A549 (cell line): ENCODE measurements around the gene BBX. TPM values are rescaled to one million over a fixed set of nuclear protein-coding genes. Genes with fewer than 3 reads are reported as not detected.

Experiments used
- ATAC-seq, 2 experiments: fragments of 200-7000 bp in 1 of 2; fragments of >200 bp in 1 of 2; cut with Nextera tagmentation in 1 of 2; cut with Tn5 transposase in 1 of 2; 3 replicates each; pipeline versions ENCODE4 v1.8.0 to v1.9.1; 2018 to 2020; ENCODE audit warnings: mild to moderate bottlenecking in 1 of 2, moderate library complexity in 1 of 2
- CTCF ChIA-PET: fragments of 300-600 bp; sonication (Branson Sonifier 250); formaldehyde crosslinking; extraction: SDS; loops from one replicate; lab custom pipeline; 2021; ENCODE audit warnings: antibody characterized with exemption, inconsistent platforms; lab: Yijun Ruan, JAX
- POLR2A ChIA-PET: fragments of 350-600 bp; formaldehyde crosslinking; extraction: SDS; loops from one replicate; lab custom pipeline; 2021; ENCODE audit warnings: antibody characterized with exemption, inconsistent platforms; lab: Yijun Ruan, JAX
- DNase-seq, 2 experiments: peaks; one replicate each; pipeline versions ENCODE4 v3.0.0 to v3.0.0-alpha.2; 2011 to 2016; ENCODE audit warnings: low read depth in 1 of 2, low spot score in 1 of 2
- FAIRE-seq: peaks from 2 replicates; lab custom pipeline; 2011; peaks lifted over from hg19 to GRCh38; lab: Jason Lieb, UNC
- H3K27ac ChIP-seq, 2 experiments: fragments of >200 bp; sonication (Bioruptor Twin); formaldehyde crosslinking; 3 replicates each; pipeline ENCODE4 v1.5.1; 2016 to 2017
- H3K4me1 ChIP-seq: fragments of >200 bp; sonication (Bioruptor Twin); formaldehyde crosslinking; 3 replicates; pipeline ENCODE4 v1.6.1; 2016
- H3K4me2 ChIP-seq: fragments of >200 bp; sonication (Bioruptor Twin); formaldehyde crosslinking; 3 replicates; pipeline ENCODE4 v1.6.1; 2016
- H3K4me3 ChIP-seq: fragments of >200 bp; sonication (Bioruptor Twin); formaldehyde crosslinking; 3 replicates; pipeline ENCODE4 v1.5.1; 2016
- H3K9me3 ChIP-seq: fragments of >200 bp; sonication (Bioruptor Twin); formaldehyde crosslinking; 3 replicates; pipeline ENCODE4 v1.6.1; 2016
- CBX2 ChIP-seq: fragments of 200-600 bp; sonication (generic); IDR thresholded peaks from 2 replicates; pipeline ENCODE4 v1.6.1; 2016; ENCODE audit warnings: low read depth, mild to moderate bottlenecking, borderline replicate concordance
- CBX8 ChIP-seq: fragments of 200-600 bp; sonication (generic); IDR thresholded peaks from 2 replicates; pipeline ENCODE4 v1.6.1; 2016
- CEBPB ChIP-seq, 2 experiments: fragments of >200 bp in 1 of 2; sonication (Bioruptor Twin) in 1 of 2; formaldehyde crosslinking in 1 of 2; IDR thresholded peaks; 2 replicates each; pipeline ENCODE4 v1.6.1; 2012 to 2016
- EHF ChIP-seq: fragments of 250-450 bp; sonication (Bioruptor Pico); IDR thresholded peaks from 2 replicates; pipeline ENCODE4 v1.5.0; 2020; ENCODE audit warnings: mild to moderate bottlenecking
- EP300 ChIP-seq, 2 experiments: fragments of >200 bp; sonication (Bioruptor Twin); formaldehyde crosslinking; IDR thresholded peaks; 2 replicates in 1 of 2; 3 replicates in 1 of 2; pipeline ENCODE4 v1.6.1; 2016 to 2017
- FOSB ChIP-seq: fragments of 250-450 bp; sonication (Bioruptor Pico); IDR thresholded peaks from 2 replicates; pipeline ENCODE4 v1.5.0; 2020; ENCODE audit warnings: mild to moderate bottlenecking, moderate library complexity
- GATA3 ChIP-seq: IDR thresholded peaks from 2 replicates; pipeline ENCODE4 v1.6.1; 2012; ENCODE audit warnings: borderline replicate concordance
- HEYL ChIP-seq: fragments of 250-450 bp; sonication (Bioruptor Pico); IDR thresholded peaks from 2 replicates; pipeline ENCODE4 v1.8.0; 2021; ENCODE audit warnings: mild to moderate bottlenecking, moderate library complexity
- HOXB13 ChIP-seq: fragments of 250-450 bp; sonication (Bioruptor Pico); IDR thresholded peaks from 2 replicates; pipeline ENCODE4 v1.5.0; 2020; ENCODE audit warnings: low read depth, mild to moderate bottlenecking, moderate library complexity
- HOXB5 ChIP-seq: fragments of 250-450 bp; sonication (Bioruptor Pico); IDR thresholded peaks from 2 replicates; pipeline ENCODE4 v1.5.0; 2020; ENCODE audit warnings: mild to moderate bottlenecking, moderate library complexity
- JUNB ChIP-seq: fragments of >200 bp; sonication (Bioruptor Twin); formaldehyde crosslinking; IDR thresholded peaks from 2 replicates; pipeline ENCODE4 v1.6.1; 2016
- KDM5A ChIP-seq: fragments of 200-600 bp; sonication (generic); IDR thresholded peaks from 2 replicates; pipeline ENCODE4 v1.6.1; 2016; ENCODE audit warnings: antibody characterized with exemption, mild to moderate bottlenecking
- MAFK ChIP-seq: fragments of 450-650 bp; IDR thresholded peaks from 2 replicates; pipeline ENCODE4 v1.6.1; 2014; ENCODE audit not compliant: partially characterized antibody
- MYC ChIP-seq: IDR thresholded peaks from 2 replicates; pipeline ENCODE4 v1.6.1; 2012; ENCODE audit warnings: mild to moderate bottlenecking, inconsistent platforms, low read length, improper control_type of control experiment, borderline replicate concordance
- PHF8 ChIP-seq: fragments of 200-600 bp; sonication (generic); IDR thresholded peaks from 2 replicates; pipeline ENCODE4 v1.6.1; 2016; ENCODE audit warnings: low read depth, mild to moderate bottlenecking, antibody characterized with exemption, moderate library complexity, borderline replicate concordance
- RFX5 ChIP-seq: fragments of 450-650 bp; IDR thresholded peaks from 2 replicates; pipeline ENCODE4 v1.7.1; 2014; ENCODE audit warnings: antibody characterized with exemption, mild to moderate bottlenecking, moderate library complexity
- ZC3H11A ChIP-seq: fragments of 450-650 bp; IDR thresholded peaks from 2 replicates; pipeline ENCODE4 v1.6.1; 2014; ENCODE audit warnings: antibody characterized with exemption, mild to moderate bottlenecking
- ZSCAN20 ChIP-seq: fragments of 250-450 bp; sonication (Bioruptor Pico); IDR thresholded peaks from 2 replicates; pipeline ENCODE4 v1.8.0; 2022; ENCODE audit warnings: mild to moderate bottlenecking, moderate library complexity
- WGBS: methylation state at CpG from one replicate; pipeline ENCODE4 v1.1.6; 2017; ENCODE audit errors: missing lambda C conversion rate; 5-methylcytosine and 5-hydroxymethylcytosine counted together
- polyA plus RNA-seq, 4 experiments: library from polyadenylated mRNA; depleted of rRNA in 3 of 4; stranded (reverse); fragments of >200 nt; fragmentation: RNase III in 1 of 4; extraction: RNeasy Plus Mini Kit Qiagen cat#74134 plus additional on column Dnase treatment in 1 of 4; gene quantifications; 2 replicates in 3 of 4; 3 replicates in 1 of 4; pipeline ENCODE4 v1.2.3, GENCODE V29; 2011 to 2017
- TF ChIP-seq, protein P1 (sequence below): IDR thresholded peaks from 2 replicates; pipeline ENCODE4 v1.6.1; 2012
- TF ChIP-seq, protein P2 (sequence below): fragments of >200 bp; sonication (Bioruptor Twin); formaldehyde crosslinking; IDR thresholded peaks from 3 replicates; pipeline ENCODE4 v1.5.1; 2016
- TF ChIP-seq, protein P3 (sequence below): IDR thresholded peaks from 2 replicates; pipeline ENCODE4 v1.6.1; 2012
- TF ChIP-seq, protein P4 (sequence below): fragments of 250-450 bp; sonication (Bioruptor Pico); IDR thresholded peaks from 2 replicates; pipeline ENCODE4 v1.5.0; 2020; ENCODE audit warnings: low read depth, mild to moderate bottlenecking, moderate library complexity
- TF ChIP-seq, protein P5 (sequence below): fragments of 200-600 bp; sonication (generic); IDR thresholded peaks from 2 replicates; pipeline ENCODE4 v1.6.1; 2016; ENCODE audit warnings: antibody characterized with exemption, mild to moderate bottlenecking, moderate library complexity

Gene BBX
- polyA plus RNA-seq, 2 of the 4 experiments (the other 2 are of a cell fraction) = 16.7 to 62.8 TPM

DNA sequence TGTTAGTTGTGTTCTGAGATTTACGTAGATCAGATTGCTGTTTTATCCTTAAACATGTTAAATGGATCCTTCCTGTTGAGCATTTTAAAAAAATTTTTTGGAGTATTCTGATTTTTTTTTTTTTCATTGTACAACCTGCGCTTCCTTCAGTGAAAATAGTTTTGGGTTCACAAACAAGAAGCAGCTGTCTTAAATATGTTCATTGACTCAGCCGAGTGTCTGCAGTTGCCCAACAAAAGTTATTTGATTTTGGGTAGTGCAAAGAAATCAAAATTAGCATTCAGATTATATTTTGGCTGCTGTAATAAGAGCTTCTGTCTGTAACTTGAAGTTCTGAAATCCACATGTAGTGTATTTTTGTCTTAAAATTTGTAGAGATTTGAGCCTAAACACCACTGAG, 148.2 kb downstream of the BBX start:
- WGBS = 90% methylated on average over 3 of the region's 3 CpGs
- no peak for TF ChIP-seq GATA3
- TF ChIP-seq, protein P1, sequence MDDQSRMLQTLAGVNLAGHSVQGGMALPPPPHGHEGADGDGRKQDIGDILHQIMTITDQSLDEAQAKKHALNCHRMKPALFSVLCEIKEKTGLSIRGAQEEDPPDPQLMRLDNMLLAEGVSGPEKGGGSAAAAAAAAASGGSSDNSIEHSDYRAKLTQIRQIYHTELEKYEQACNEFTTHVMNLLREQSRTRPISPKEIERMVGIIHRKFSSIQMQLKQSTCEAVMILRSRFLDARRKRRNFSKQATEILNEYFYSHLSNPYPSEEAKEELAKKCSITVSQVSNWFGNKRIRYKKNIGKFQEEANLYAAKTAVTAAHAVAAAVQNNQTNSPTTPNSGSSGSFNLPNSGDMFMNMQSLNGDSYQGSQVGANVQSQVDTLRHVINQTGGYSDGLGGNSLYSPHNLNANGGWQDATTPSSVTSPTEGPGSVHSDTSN = no peak
- CTCF ChIA-PET = interaction anchor here (0.9 to 1.6 kb wide), 3 partner anchors 10 to 675 kb away, joined by 3 to 7 read pairs (median 4); no protein-coding TSS in a partner anchor
- no peaks in the 10 kb centered on the region for H3K4me1 ChIP-seq
- DNase-seq (no peak), FAIRE-seq (no peak), ATAC-seq (no peak)
- no peaks in the 10 kb centered on the region for H3K9me3 ChIP-seq
- no peak overlapping the region for H3K4me3 ChIP-seq
- POLR2A ChIA-PET = no interaction called here
- no peak overlapping the region for H3K27ac ChIP-seq
- H3K4me2 ChIP-seq = no peak overlapping the region

DNA sequence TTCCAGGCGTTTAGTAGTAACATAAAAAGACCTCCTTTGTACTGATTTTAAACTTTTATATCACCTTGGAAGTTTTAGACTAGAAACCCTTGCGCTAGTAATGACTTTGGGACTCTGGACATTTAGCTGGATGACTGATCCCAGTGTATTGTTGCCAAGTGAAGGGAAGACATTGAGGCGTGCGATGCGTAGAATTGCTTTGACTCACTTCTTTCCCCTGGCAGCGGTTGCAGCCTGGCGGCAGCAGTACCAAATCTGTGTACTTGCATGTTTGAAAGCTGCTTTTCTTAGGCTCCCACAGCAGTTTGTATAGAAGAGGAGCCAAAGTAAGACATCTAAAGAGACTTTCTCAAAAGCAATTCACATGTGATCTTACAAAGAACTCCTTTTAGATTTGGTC, 151.6 kb downstream of the BBX start:
- Histone ChIP-seq H3K9me3 (no peaks in the 10 kb centered on the region), H3K4me2 (no peak overlapping the region), H3K4me3 (no peak overlapping the region), H3K27ac (no peak overlapping the region), H3K4me1 (no peaks in the 10 kb centered on the region)
- 90% methylated on average over 7 of the region's 7 CpGs for WGBS
- ATAC-seq (no peak), FAIRE-seq (no peak), DNase-seq (no peak)
- ChIA-PET POLR2A (no interaction called here), CTCF (interaction anchor here (1.1 to 4.4 kb wide), 6 partner anchors 10 to 439 kb away, joined by 3 to 48 read pairs (median 8); no protein-coding TSS in a partner anchor)
- TF ChIP-seq CEBPB (IDR thresholded peaks at IDR 0.05) = no peak
- no peak for TF ChIP-seq HOXB13 (CRISPR knock-in tag)
- TF ChIP-seq FOSB = no peak
- no peak for TF ChIP-seq HOXB5 (CRISPR knock-in tag)
- TF ChIP-seq, protein P2, sequence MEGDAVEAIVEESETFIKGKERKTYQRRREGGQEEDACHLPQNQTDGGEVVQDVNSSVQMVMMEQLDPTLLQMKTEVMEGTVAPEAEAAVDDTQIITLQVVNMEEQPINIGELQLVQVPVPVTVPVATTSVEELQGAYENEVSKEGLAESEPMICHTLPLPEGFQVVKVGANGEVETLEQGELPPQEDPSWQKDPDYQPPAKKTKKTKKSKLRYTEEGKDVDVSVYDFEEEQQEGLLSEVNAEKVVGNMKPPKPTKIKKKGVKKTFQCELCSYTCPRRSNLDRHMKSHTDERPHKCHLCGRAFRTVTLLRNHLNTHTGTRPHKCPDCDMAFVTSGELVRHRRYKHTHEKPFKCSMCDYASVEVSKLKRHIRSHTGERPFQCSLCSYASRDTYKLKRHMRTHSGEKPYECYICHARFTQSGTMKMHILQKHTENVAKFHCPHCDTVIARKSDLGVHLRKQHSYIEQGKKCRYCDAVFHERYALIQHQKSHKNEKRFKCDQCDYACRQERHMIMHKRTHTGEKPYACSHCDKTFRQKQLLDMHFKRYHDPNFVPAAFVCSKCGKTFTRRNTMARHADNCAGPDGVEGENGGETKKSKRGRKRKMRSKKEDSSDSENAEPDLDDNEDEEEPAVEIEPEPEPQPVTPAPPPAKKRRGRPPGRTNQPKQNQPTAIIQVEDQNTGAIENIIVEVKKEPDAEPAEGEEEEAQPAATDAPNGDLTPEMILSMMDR = no peak
- no peak for TF ChIP-seq RFX5
- no peak for TF ChIP-seq EHF
- TF ChIP-seq PHF8 = no peak
- no peak for TF ChIP-seq JUNB
- no peak for TF ChIP-seq ZSCAN20
- no peak for TF ChIP-seq MYC
- no peak for TF ChIP-seq CBX8
- no peak for TF ChIP-seq MAFK
- TF ChIP-seq EP300 (IDR thresholded peaks at IDR 0.05) = no peak
- TF ChIP-seq, protein P3, sequence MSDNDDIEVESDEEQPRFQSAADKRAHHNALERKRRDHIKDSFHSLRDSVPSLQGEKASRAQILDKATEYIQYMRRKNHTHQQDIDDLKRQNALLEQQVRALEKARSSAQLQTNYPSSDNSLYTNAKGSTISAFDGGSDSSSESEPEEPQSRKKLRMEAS = no peak
- no peak for TF ChIP-seq ZC3H11A
- no peak for TF ChIP-seq HEYL (CRISPR knock-in tag)

DNA sequence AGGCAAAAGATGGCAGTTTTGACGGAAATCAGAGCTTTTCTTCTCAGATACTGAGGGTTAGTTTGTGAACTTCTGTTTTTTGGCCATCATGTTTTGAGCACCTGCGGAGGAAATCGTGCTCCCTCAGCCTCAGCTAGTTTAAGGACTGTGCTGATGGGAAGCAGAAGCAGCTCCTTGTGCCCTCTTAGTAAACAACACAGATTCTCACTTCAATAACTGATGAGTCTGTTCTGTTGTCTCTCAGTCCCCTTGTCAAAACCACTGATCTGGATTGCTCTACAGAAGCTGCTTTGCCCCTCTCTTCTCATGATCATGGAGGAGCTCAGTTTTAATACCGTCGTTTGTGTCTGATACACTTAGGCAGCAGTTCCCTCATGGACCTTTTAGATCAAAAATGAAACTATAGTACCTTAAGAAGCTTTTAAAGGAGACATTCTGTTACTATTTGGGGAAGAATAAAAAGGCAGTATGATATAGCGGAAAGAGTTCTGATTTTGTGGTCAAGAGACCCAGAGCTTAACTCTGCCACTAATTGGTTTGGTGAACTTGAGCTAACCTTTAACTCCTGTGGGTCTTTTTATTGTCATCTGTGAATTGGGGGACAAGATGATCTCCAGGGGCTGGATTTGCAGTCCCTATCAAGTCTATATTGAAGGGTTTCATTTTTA, 152.6 kb downstream of the BBX start:
- H3K4me2 ChIP-seq = no peak overlapping the region
- WGBS = 83% methylated on average over 6 of the region's 6 CpGs
- POLR2A ChIA-PET = no interaction called here
- TF ChIP-seq, protein P4, sequence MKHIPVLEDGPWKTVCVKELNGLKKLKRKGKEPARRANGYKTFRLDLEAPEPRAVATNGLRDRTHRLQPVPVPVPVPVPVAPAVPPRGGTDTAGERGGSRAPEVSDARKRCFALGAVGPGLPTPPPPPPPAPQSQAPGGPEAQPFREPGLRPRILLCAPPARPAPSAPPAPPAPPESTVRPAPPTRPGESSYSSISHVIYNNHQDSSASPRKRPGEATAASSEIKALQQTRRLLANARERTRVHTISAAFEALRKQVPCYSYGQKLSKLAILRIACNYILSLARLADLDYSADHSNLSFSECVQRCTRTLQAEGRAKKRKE (CRISPR knock-in tag) = no peak
- TF ChIP-seq, protein P5, sequence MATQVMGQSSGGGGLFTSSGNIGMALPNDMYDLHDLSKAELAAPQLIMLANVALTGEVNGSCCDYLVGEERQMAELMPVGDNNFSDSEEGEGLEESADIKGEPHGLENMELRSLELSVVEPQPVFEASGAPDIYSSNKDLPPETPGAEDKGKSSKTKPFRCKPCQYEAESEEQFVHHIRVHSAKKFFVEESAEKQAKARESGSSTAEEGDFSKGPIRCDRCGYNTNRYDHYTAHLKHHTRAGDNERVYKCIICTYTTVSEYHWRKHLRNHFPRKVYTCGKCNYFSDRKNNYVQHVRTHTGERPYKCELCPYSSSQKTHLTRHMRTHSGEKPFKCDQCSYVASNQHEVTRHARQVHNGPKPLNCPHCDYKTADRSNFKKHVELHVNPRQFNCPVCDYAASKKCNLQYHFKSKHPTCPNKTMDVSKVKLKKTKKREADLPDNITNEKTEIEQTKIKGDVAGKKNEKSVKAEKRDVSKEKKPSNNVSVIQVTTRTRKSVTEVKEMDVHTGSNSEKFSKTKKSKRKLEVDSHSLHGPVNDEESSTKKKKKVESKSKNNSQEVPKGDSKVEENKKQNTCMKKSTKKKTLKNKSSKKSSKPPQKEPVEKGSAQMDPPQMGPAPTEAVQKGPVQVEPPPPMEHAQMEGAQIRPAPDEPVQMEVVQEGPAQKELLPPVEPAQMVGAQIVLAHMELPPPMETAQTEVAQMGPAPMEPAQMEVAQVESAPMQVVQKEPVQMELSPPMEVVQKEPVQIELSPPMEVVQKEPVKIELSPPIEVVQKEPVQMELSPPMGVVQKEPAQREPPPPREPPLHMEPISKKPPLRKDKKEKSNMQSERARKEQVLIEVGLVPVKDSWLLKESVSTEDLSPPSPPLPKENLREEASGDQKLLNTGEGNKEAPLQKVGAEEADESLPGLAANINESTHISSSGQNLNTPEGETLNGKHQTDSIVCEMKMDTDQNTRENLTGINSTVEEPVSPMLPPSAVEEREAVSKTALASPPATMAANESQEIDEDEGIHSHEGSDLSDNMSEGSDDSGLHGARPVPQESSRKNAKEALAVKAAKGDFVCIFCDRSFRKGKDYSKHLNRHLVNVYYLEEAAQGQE = no peak
- TF ChIP-seq KDM5A (no peak), CBX2 (no peak)
- H3K27ac ChIP-seq = no peak overlapping the region
- H3K4me3 ChIP-seq = no peak overlapping the region
- DNase-seq = no peak
- no peak for ATAC-seq
- CTCF ChIA-PET = interaction anchor here (0.7 to 4.4 kb wide), 18 partner anchors 9 to 802 kb away, joined by 3 to 48 read pairs (median 5); no protein-coding TSS in a partner anchor
- no peaks in the 10 kb centered on the region for H3K4me1 ChIP-seq
- no peak for FAIRE-seq
- no peaks in the 10 kb centered on the region for H3K9me3 ChIP-seq
